Activated CD4-positive, alpha-beta T cell treated with anti-CD3 and anti-CD28 coated beads for 4 hours (primary cell): ENCODE measurements around the gene ZFYVE28.
"Not testable (repeated sequence)": the region's sequence is repeated elsewhere in the genome, so short reads cannot be mapped to it uniquely, and the experiment has no call there.

Experiments
- DNase-seq, 2 donors: peaks; one replicate each; pipeline ENCODE4 v3.0.0-alpha.2; 2020

The ZFYVE28 gene

GRCh38 chr4:2241003-2241402 is 177.4 kb downstream of the ZFYVE28 start:
- DNase-seq, result no peak

GRCh38 chr4:2236944-2237666 is 181.3 kb downstream of the ZFYVE28 start:
- DNase-seq, result no peak

GRCh38 chr4:2231082-2231481 is 187.4 kb downstream of the ZFYVE28 start:
- DNase-seq, result no peak

GRCh38 chr4:2226261-2226660 is 192.2 kb downstream of the ZFYVE28 start:
- no peak for DNase-seq

- DNase-seq, result no peak
Measured at GRCh38 chr4:2222838-2223237, 195.6 kb downstream of the ZFYVE28 start.

GRCh38 chr4:2221378-2221777 is 197.1 kb downstream of the ZFYVE28 start:
- DNase-seq, result not testable (repeated sequence)

GRCh38 chr4:2220016-2220630 is 198.3 kb downstream of the ZFYVE28 start:
- peak; percentile 76 to 86 for DNase-seq
